ENCODE results near the gene SPTA1.

- TF ChIP-seq CTCF (IDR thresholded peaks at IDR 0.05), result no peak
- TF ChIP-seq POLR2A (IDR thresholded peaks at IDR 0.05), result no peak
Measured at GRCh38 chr1:158613764-158614163, 72.8 kb downstream of the SPTA1 start.

Measured in lower leg skin (tissue), 3 donors.